Middle frontal gyrus (tissue), 1 donor: ENCODE data around the gene ANK2.

ENCODE experiments used
- DNase-seq: peaks from one replicate; pipeline ENCODE4 v3.0.0-alpha.2; 2015; ENCODE audit warnings: low spot score; ENCODE audit errors: extremely low spot score

Gene ANK2

GRCh38 chr4:113394108-113394729, 344.8 kb downstream of the ANK2 start:
- no peak for DNase-seq

GRCh38 chr4:113394730-113395530, 345.5 kb downstream of the ANK2 start:
- peak; percentile 89 for DNase-seq

GRCh38 chr4:113397114-113397701, 347.8 kb downstream of the ANK2 start:
- DNase-seq = no peak

- DNase-seq = no peak
Observed at GRCh38 chr4:113398441-113399143, 349.1 kb downstream of the ANK2 start.

- no peak for DNase-seq
Observed at GRCh38 chr4:113404167-113404571, 354.7 kb downstream of the ANK2 start.

- DNase-seq = no peak
Observed at GRCh38 chr4:113404841-113405240, 355.4 kb downstream of the ANK2 start.

GRCh38 chr4:113405874-113406722, 356.6 kb downstream of the ANK2 start:
- no peak for DNase-seq

- DNase-seq = no peak
Observed at GRCh38 chr4:113406723-113407016, 357.2 kb downstream of the ANK2 start.

GRCh38 chr4:113407409-113407808, 358.0 kb downstream of the ANK2 start:
- DNase-seq = no peak

GRCh38 chr4:113409181-113409580, 359.7 kb downstream of the ANK2 start:
- DNase-seq = no peak

- no peak for DNase-seq
Observed at GRCh38 chr4:113410686-113411085, 361.2 kb downstream of the ANK2 start.

- DNase-seq = no peak
Observed at GRCh38 chr4:113411496-113411938, 362.1 kb downstream of the ANK2 start.

- no peak for DNase-seq
Observed at GRCh38 chr4:113419631-113420030, 370.2 kb downstream of the ANK2 start.

GRCh38 chr4:113420938-113421337, 371.5 kb downstream of the ANK2 start:
- DNase-seq = no peak

- DNase-seq = no peak
Observed at GRCh38 chr4:113423631-113424030, 374.2 kb downstream of the ANK2 start.

- no peak for DNase-seq
Observed at GRCh38 chr4:113433116-113433515, 383.7 kb downstream of the ANK2 start.
